Nephron progenitor cell (in vitro differentiated cells): ENCODE data around the gene TOM1L2.
A peak's percentile ranks its signal among the peaks of the same experiment; 100 is the strongest.
"Not testable (repeated sequence)": the region's sequence is repeated elsewhere in the genome, so short reads cannot be mapped to it uniquely, and the experiment has no call there.

Experiments
- DNase-seq: peaks from one replicate; pipeline ENCODE4 v3.0.0; 2021
- H3K27ac Mint-ChIP-seq: 2 replicates; pipeline ENCODE4 v1.8.0; 2021; ENCODE audit warnings: mild to moderate bottlenecking, moderate library complexity, mixed read lengths
- H3K27me3 Mint-ChIP-seq: 2 replicates; pipeline ENCODE4 v1.8.0; 2021; ENCODE audit warnings: mild to moderate bottlenecking, low read depth, mixed read lengths; ENCODE audit not compliant: poor library complexity
- H3K36me3 Mint-ChIP-seq: 2 replicates; pipeline ENCODE4 v1.8.0; 2021; ENCODE audit warnings: low read depth, mixed read lengths
- H3K4me1 Mint-ChIP-seq: 2 replicates; pipeline ENCODE4 v1.8.0; 2021; ENCODE audit warnings: mixed read lengths
- H3K4me3 Mint-ChIP-seq: 2 replicates; pipeline ENCODE4 v1.8.0; 2021; ENCODE audit warnings: mild to moderate bottlenecking, moderate library complexity, mixed read lengths
- H3K9me3 Mint-ChIP-seq: 2 replicates; pipeline ENCODE4 v1.8.0; 2021; ENCODE audit warnings: mild to moderate bottlenecking, moderate library complexity, mixed read lengths
- TF ChIP-seq, protein P1 (sequence below): fragments of 200-600 bp; sonication (generic); IDR thresholded peaks from 2 replicates; pipeline ENCODE4 v1.5.0; 2021; ENCODE audit warnings: antibody characterized with exemption

TOM1L2 gene

DNA sequence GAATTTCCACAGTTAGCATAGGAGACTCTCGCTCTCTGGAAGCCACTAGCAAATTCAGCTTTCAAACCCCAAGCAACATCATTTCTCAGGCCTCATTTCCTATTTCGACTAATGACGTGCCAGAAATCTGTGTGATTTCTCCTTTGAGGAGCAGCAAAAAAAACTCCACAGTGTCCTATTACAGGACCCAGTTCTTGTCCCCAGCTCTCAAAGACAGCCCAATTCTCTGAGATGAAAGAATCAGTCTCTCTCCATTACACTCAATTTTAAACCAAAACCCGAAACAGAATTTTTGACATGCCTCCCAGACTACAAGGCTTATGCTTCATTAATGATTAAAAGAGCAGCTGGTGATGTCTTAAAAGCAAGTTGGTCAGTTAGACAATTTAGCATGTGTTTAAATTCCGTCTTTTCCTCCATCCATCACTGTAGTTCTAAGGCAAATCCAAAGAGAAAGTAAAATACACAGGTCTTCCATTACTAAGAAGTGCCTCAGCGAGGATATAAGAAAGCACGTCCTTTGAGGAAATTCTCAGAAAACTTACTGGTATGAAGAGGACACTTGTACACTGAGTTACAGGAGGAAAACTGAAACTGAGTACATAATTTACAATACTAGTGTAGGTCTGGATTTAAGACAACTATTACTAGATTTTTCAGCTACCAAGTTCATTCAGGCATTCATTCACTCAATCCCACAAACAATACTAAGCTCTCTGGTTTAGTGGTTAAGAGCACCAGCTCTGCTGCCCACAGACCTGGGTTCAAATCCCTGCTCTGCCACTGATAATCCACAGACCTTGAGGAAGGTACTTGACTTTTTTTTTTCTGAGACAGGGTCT is 12.5 kb downstream of the TOM1L2 start:
- Mint-ChIP-seq H3K27ac (peak overlapping the region; percentile 29), H3K4me1 (peaks cover 41% of the 10 kb centered on the region), H3K4me3 (no peak overlapping the region), H3K36me3 (peaks cover 15% of the 10 kb centered on the region), H3K9me3 (peaks cover 10% of the 10 kb centered on the region), H3K27me3 (no peaks in the 10 kb centered on the region)
- no peak for DNase-seq
- TF ChIP-seq, protein P1, sequence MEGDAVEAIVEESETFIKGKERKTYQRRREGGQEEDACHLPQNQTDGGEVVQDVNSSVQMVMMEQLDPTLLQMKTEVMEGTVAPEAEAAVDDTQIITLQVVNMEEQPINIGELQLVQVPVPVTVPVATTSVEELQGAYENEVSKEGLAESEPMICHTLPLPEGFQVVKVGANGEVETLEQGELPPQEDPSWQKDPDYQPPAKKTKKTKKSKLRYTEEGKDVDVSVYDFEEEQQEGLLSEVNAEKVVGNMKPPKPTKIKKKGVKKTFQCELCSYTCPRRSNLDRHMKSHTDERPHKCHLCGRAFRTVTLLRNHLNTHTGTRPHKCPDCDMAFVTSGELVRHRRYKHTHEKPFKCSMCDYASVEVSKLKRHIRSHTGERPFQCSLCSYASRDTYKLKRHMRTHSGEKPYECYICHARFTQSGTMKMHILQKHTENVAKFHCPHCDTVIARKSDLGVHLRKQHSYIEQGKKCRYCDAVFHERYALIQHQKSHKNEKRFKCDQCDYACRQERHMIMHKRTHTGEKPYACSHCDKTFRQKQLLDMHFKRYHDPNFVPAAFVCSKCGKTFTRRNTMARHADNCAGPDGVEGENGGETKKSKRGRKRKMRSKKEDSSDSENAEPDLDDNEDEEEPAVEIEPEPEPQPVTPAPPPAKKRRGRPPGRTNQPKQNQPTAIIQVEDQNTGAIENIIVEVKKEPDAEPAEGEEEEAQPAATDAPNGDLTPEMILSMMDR: no peak

- Mint-ChIP-seq H3K27me3 (no peaks in the 10 kb centered on the region), H3K36me3 (peaks cover 19% of the 10 kb centered on the region), H3K27ac (no peak overlapping the region), H3K4me1 (peaks cover 34% of the 10 kb centered on the region), H3K4me3 (no peak overlapping the region), H3K9me3 (peaks cover 10% of the 10 kb centered on the region)
- TF ChIP-seq, protein P1: no peak
- no peak for DNase-seq
These were observed 13.2 kb downstream of the TOM1L2 start for GRCh38 chr17:17958982-17959381.

DNA sequence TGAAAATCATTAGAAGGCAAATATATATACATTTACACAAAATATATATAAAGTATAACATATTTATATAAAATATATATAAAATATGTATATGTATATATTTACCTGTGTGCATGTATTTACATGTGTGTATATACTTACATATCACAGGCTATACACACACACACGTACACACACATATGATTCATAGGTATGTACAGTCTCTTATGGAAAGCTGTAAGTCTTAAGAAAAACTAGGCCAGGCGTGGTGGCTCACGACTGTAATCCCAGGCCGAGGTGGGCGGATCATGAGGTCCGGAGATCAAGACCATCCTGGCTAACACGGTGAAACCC is 14.7 kb downstream of the TOM1L2 start:
- TF ChIP-seq, protein P1: no peak
- DNase-seq: no peak
- H3K4me3 Mint-ChIP-seq: no peak overlapping the region
- H3K4me1 Mint-ChIP-seq: peaks cover 22% of the 10 kb centered on the region
- no peak overlapping the region for H3K27ac Mint-ChIP-seq
- peaks cover 10% of the 10 kb centered on the region for H3K9me3 Mint-ChIP-seq
- H3K36me3 Mint-ChIP-seq: peaks cover 19% of the 10 kb centered on the region
- no peaks in the 10 kb centered on the region for H3K27me3 Mint-ChIP-seq

- not testable (repeated sequence) for H3K4me3 Mint-ChIP-seq, DNase-seq, H3K27me3 Mint-ChIP-seq
- Mint-ChIP-seq H3K9me3 (peaks cover 10% of the 10 kb centered on the region), H3K4me1 (peaks cover 25% of the 10 kb centered on the region), H3K36me3 (peaks cover 19% of the 10 kb centered on the region), H3K27ac (peak overlapping the region; percentile 45)
These were observed 16.3 kb downstream of the TOM1L2 start for GRCh38 chr17:17955790-17956341.

DNA sequence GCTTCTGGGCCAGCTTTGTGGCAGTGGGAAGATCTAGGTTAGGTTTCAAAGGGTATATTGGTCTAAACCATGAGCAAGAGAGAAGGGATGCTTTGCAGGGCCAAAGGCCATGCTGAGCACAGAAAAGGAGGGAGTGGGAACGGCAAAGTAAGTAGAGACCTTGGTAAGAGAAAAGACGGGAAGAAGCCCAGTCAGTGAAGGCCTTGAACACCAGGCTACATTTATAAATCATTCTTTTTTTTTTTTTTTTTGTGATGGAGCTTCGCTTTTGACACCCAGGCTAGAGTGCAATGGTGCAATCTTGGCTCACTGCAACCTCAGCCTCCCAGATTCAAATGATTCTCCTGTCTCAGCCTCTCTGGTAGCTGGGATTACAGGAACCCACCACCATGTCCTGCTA is 18.1 kb downstream of the TOM1L2 start:
- TF ChIP-seq, protein P1: no peak
- no peak for DNase-seq
- peaks cover 11% of the 10 kb centered on the region for H3K4me1 Mint-ChIP-seq
- peak overlapping the region; percentile 81 for H3K27ac Mint-ChIP-seq
- no peak overlapping the region for H3K4me3 Mint-ChIP-seq
- H3K9me3 Mint-ChIP-seq: peaks cover 10% of the 10 kb centered on the region
- H3K27me3 Mint-ChIP-seq: peaks cover 11% of the 10 kb centered on the region
- H3K36me3 Mint-ChIP-seq: peaks cover 19% of the 10 kb centered on the region

DNA sequence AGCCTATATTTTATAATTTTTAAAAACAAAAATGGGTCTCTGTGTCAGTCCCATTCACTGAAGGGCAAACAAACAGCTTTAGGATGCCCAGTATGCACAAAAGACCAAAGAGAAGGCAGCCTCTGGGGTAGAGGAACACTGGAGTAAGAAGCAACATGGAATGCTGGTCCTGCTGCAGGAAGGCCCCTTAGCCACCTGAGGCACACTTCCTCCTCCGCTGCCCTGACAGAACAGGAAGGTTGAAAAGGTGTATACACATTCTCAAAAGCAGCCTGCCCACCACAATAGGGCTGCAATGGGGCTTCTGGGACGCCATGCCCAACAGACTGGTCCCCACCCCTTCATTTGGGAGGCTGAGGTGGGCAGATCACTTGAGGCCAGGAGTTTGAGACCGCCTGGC is 19.5 kb downstream of the TOM1L2 start:
- Mint-ChIP-seq H3K4me3 (no peak overlapping the region), H3K27ac (no peak overlapping the region), H3K4me1 (peaks cover 4% of the 10 kb centered on the region), H3K27me3 (peaks cover 11% of the 10 kb centered on the region), H3K36me3 (peaks cover 19% of the 10 kb centered on the region), H3K9me3 (peaks cover 10% of the 10 kb centered on the region)
- no peak for DNase-seq
- TF ChIP-seq, protein P1: no peak
